Mammary epithelial cell (primary cell): ENCODE measurements around the gene HAND2.
A peak's percentile ranks its signal among the peaks of the same experiment; 100 is the strongest.

Source experiments
- EZH2 ChIP-seq: IDR thresholded peaks from 2 replicates; pipeline ENCODE4 v1.6.1; 2012; ENCODE audit warnings: low read length, inconsistent platforms, borderline replicate concordance
- TF ChIP-seq, protein P1 (sequence below), 2 donors: IDR thresholded peaks in 1 of 2; conservative IDR thresholded peaks in 1 of 2; 2 replicates each; pipeline ENCODE4 v1.5.1; 2011 to 2012; ENCODE audit warnings: inconsistent platforms in 2 of 2, low read length in 2 of 2, mild to moderate bottlenecking in 2 of 2, control low read depth in 1 of 2, low read depth in 1 of 2; ENCODE audit not compliant: insufficient read depth in 1 of 2; ENCODE audit errors: extremely low read depth in 1 of 2

DNA sequence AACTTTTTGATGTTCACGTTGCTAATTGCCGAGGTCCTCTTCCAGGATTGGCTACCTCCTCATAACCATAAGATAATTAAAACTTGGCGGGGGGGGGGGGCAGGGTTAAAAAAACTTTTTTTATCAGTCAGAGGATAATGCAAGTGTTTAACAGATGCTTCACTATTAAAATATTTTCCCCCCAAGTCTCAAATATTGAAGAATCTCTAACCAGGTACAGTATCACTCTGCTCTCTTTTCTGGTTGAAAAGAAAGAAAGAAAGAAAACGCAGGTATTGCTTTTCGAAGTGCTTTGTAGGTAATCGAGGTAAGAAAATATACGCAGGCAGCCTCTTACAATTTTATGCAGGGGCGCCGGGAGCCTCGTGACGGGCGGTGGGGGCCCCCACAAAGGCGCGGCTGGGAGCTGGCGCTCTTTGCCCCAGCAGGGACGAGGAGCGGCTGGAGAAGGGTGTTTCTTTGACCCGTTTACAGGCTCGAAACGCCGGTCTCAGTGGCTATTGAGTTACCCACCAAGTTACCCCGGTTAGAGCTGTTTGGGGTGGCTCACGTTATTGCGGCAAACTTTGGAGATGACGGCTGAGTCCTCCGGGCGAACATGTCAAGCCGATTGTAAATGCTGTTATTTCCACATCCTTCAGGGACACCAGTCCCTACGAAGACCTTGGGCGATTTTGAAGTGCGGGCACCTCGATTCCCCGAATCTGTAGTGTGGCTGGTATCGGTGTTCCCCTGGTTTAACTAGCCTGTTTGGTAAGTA, 477 bp upstream of the HAND2 start:
- TF ChIP-seq, protein P1, sequence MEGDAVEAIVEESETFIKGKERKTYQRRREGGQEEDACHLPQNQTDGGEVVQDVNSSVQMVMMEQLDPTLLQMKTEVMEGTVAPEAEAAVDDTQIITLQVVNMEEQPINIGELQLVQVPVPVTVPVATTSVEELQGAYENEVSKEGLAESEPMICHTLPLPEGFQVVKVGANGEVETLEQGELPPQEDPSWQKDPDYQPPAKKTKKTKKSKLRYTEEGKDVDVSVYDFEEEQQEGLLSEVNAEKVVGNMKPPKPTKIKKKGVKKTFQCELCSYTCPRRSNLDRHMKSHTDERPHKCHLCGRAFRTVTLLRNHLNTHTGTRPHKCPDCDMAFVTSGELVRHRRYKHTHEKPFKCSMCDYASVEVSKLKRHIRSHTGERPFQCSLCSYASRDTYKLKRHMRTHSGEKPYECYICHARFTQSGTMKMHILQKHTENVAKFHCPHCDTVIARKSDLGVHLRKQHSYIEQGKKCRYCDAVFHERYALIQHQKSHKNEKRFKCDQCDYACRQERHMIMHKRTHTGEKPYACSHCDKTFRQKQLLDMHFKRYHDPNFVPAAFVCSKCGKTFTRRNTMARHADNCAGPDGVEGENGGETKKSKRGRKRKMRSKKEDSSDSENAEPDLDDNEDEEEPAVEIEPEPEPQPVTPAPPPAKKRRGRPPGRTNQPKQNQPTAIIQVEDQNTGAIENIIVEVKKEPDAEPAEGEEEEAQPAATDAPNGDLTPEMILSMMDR (conservative IDR thresholded peaks at IDR 0.05 in 1 of 2, IDR thresholded peaks at IDR 0.05 in 1 of 2; ENCODE audit: extremely low read depth in 1 of 2, insufficient read depth in 1 of 2, low read depth in 1 of 2, low read length in 2 of 2), result no peak
- TF ChIP-seq EZH2, result peak; percentile 93
